Testis (tissue), 3 donors: Measurements from ENCODE around the gene MSRB3. TPM values are rescaled to one million over a fixed set of nuclear protein-coding genes. Genes with fewer than 3 reads are reported as not detected.

Experiments
- DNase-seq: peaks from one replicate; pipeline ENCODE4 v3.0.0-alpha.2; 2019
- H3K27ac ChIP-seq, 2 donors: fragments of 200-600 bp; sonication (generic); one replicate each; pipeline ENCODE4 v1.5.1; 2019
- H3K27me3 ChIP-seq: fragments of 200-600 bp; sonication (generic); one replicate; pipeline ENCODE4 v1.5.1; 2019
- H3K36me3 ChIP-seq: fragments of 200-600 bp; sonication (generic); one replicate; pipeline ENCODE4 v1.5.1; 2017; ENCODE audit warnings: low read depth; ENCODE audit errors: missing control alignments
- H3K4me1 ChIP-seq: fragments of 200-600 bp; sonication (generic); one replicate; pipeline ENCODE4 v1.5.1; 2019
- H3K4me3 ChIP-seq, 2 donors: fragments of 200-600 bp; sonication (generic); one replicate each; pipeline ENCODE4 v1.5.1; 2017 to 2019
- H3K9me3 ChIP-seq: fragments of 200-600 bp; sonication (generic); one replicate; pipeline ENCODE4 v1.5.1; 2017
- POLR2A ChIP-seq: fragments of 450-650 bp; IDR thresholded peaks from one replicate; pipeline ENCODE4 v1.6.1; 2017; ENCODE audit warnings: antibody characterized with exemption, mild to moderate bottlenecking, moderate library complexity
- WGBS, 2 donors: methylation state at CpG; one replicate each; pipeline ENCODE4 v1.1.5; 2018; 5-methylcytosine and 5-hydroxymethylcytosine counted together
- intact Hi-C: fragments of 100-400 bp; cut with DNase I; formaldehyde crosslinking; loops from one replicate; pipeline ENCODE4 v1.15.1; 2023; ENCODE audit warnings: low total_unique reads
- polyA plus RNA-seq: library from polyadenylated mRNA; stranded (reverse); fragments of 350-450 nt; fragmentation: Illumina TruSeq; extraction: RNeasy Lipid Tissue Mini Kit (QIAGEN cat#74804); gene quantifications from one replicate; pipeline ENCODE4 v1.2.3, GENCODE V29; 2014; ENCODE audit warnings: low read depth, low replicate concordance; ENCODE audit not compliant: insufficient read depth
- total RNA-seq, 2 donors: library from RNA; depleted of rRNA; stranded (reverse); fragments of >200 nt; gene quantifications; one replicate each; pipeline ENCODE4 v1.2.3, GENCODE V29; 2016
- TF ChIP-seq, protein P1 (sequence below), 3 experiments: fragments of 450-650 bp in 2 of 3; fragments of 200-600 bp in 1 of 3; sonication (generic) in 1 of 3; IDR thresholded peaks; one replicate each; pipeline ENCODE4 v1.5.1; 2016 to 2019; ENCODE audit warnings: antibody characterized with exemption in 3 of 3, mild to moderate bottlenecking in 2 of 3, moderate library complexity in 1 of 3

MSRB3 gene
- total and polyA plus RNA-seq, 3 donors from 2014 or later = 15.1 to 20.0 (median 17.2) TPM

DNA sequence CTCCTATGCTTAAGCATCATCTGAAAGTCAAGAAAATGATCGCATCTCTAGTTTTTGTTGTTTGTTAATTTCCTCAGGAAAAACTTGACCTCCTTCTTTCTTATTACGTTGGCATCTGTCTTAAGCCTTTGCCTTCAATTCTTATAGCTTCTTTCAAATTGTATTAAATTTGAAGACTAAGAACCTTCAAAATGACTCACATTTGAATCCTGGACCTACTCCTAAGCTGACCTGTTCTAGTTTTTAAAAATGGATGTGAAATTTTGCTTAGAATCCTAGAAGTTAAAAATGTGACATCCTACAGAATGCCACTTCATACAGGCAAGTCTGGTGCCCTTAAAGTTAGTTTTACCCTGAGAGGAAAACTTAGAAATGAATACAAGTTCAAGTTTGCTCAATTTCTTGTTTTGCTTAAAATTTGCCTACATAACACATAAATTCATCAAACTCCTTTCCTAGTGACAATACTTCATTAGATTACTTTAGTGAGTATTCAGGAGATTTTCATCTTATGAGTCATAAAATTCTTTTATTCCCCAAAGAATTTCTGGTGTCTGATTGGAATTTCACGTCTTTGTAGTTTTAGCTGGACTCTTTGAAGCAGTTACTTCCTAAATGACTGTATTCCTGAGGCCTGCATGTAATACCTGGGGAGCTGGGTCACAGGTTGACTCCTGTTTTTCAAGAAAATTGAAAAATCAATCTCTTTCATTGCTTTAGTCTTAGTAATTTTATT lies 152.3 kb downstream of the MSRB3 start:
- 72 to 86% methylated on average over 3 of the region's 3 CpGs for WGBS, 2 donors
- Histone ChIP-seq H3K4me3 (no peak overlapping the region), H3K4me1 (no peaks in the 10 kb centered on the region), H3K27me3 (no peaks in the 10 kb centered on the region), H3K9me3 (no peaks in the 10 kb centered on the region), H3K27ac (no peak overlapping the region), H3K36me3 (no peaks in the 10 kb centered on the region)
- no peak for DNase-seq
- intact Hi-C loops = no loop called here
- TF ChIP-seq, protein P1, sequence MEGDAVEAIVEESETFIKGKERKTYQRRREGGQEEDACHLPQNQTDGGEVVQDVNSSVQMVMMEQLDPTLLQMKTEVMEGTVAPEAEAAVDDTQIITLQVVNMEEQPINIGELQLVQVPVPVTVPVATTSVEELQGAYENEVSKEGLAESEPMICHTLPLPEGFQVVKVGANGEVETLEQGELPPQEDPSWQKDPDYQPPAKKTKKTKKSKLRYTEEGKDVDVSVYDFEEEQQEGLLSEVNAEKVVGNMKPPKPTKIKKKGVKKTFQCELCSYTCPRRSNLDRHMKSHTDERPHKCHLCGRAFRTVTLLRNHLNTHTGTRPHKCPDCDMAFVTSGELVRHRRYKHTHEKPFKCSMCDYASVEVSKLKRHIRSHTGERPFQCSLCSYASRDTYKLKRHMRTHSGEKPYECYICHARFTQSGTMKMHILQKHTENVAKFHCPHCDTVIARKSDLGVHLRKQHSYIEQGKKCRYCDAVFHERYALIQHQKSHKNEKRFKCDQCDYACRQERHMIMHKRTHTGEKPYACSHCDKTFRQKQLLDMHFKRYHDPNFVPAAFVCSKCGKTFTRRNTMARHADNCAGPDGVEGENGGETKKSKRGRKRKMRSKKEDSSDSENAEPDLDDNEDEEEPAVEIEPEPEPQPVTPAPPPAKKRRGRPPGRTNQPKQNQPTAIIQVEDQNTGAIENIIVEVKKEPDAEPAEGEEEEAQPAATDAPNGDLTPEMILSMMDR (IDR thresholded peaks at IDR 0.05) = no peak

DNA sequence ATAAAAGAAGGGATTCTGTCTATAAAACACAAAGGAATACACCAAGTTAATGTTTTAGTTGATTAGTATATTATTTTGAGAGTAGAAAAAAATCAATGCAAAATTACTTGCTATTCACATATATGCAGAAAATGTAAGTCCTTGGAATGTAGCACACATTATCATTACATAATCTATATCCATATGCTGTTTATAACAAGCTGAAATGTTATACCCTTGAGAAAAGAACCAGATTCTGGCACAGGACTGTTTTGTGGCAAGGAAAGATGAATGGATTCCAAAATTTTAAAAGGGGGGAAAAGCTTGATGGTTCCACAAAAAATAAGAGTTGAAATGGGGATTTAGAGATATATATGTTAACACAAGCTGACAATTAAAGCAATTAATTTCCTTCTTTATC lies 153.6 kb downstream of the MSRB3 start:
- Histone ChIP-seq H3K4me1 (no peaks in the 10 kb centered on the region), H3K27ac (no peak overlapping the region), H3K9me3 (no peaks in the 10 kb centered on the region), H3K4me3 (no peak overlapping the region), H3K27me3 (no peaks in the 10 kb centered on the region), H3K36me3 (no peaks in the 10 kb centered on the region)
- intact Hi-C loops = no loop called here
- no peak for TF ChIP-seq POLR2A
- TF ChIP-seq, protein P1 (IDR thresholded peaks at IDR 0.05) = no peak
- DNase-seq = no peak

DNA sequence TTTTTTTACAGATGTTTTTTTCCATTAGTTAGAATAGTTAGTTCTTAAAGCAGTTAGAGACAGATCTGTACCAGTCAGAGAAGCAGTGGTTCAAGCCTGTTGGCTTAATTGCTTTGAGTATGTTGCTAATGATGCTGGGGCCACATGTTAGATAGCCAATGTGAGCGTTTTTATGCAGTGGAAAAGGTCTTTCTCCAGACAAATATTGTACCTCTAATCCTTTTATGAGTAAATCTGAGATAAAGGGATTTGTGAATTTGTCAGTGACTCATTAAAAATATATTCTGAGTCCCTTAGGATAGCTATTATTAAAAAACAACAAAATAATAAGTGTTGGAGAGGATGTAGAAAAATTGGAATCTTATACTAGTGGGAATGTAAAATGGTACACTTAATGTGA lies 154.2 kb downstream of the MSRB3 start:
- no peak for TF ChIP-seq POLR2A
- TF ChIP-seq, protein P1 (IDR thresholded peaks at IDR 0.05) = no peak

DNA sequence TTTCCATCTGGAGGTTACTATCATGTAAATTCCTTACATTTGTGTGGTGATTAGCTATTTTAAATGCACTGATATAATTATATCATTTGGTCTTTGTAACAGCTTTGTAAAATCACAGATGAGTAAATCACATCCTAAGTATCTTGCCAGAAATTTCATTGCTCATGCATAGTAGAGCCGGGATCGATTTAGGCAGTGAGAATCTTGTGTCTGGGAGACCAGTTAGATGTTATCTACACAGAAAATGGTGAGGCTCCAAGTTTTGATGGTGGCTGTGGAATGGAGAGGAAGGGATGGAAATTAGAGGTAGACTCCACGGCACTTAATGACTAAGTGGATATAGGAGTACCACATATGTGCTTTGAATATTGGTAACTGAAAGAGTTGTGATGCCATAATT lies 156.3 kb downstream of the MSRB3 start:
- no peak for TF ChIP-seq POLR2A
- TF ChIP-seq, protein P1 (IDR thresholded peaks at IDR 0.05) = no peak
- WGBS, 2 donors = 85 to 89% methylated on average over 3 of the region's 3 CpGs
- intact Hi-C loops = no loop called here
- H3K4me1 ChIP-seq = no peaks in the 10 kb centered on the region
- no peak overlapping the region for H3K4me3 ChIP-seq
- H3K9me3 ChIP-seq = no peaks in the 10 kb centered on the region
- no peaks in the 10 kb centered on the region for H3K27me3 ChIP-seq
- no peak overlapping the region for H3K27ac ChIP-seq
- H3K36me3 ChIP-seq = no peaks in the 10 kb centered on the region
- no peak for DNase-seq

More for the DNA sequence above, 154.2 kb downstream of the MSRB3 start:
- intact Hi-C loops = no loop called here
- Histone ChIP-seq H3K9me3 (no peaks in the 10 kb centered on the region), H3K36me3 (no peaks in the 10 kb centered on the region), H3K27me3 (no peaks in the 10 kb centered on the region), H3K4me3 (no peak overlapping the region), H3K4me1 (no peaks in the 10 kb centered on the region), H3K27ac (no peak overlapping the region)
- 0 to 2% methylated on average over 1 of the region's 1 CpG for WGBS, 2 donors
- no peak for DNase-seq

DNA sequence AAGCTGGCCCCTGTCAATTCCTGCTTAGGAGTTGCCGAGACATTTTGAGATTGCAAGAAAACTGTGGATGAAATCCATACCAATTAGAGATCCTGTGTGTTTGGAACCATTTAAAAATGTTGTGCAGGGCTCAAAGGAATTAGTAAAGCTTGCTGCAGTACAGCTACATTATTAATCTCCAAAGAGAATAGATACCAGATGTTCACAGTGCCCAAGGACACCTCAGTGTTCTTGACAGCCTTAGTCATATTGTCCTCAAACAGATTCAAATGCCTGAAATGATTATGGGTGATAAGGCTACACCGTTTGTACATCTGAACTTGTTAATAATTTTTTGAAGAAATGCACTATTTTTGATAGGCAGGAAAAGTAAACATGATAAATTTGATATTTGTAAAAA lies 164.6 kb downstream of the MSRB3 start:
- TF ChIP-seq, protein P1 (IDR thresholded peaks at IDR 0.05) = no peak
- no peak for TF ChIP-seq POLR2A
- Histone ChIP-seq H3K27me3 (no peaks in the 10 kb centered on the region), H3K9me3 (no peaks in the 10 kb centered on the region), H3K36me3 (no peaks in the 10 kb centered on the region), H3K4me1 (no peaks in the 10 kb centered on the region), H3K27ac (no peak overlapping the region), H3K4me3 (no peak overlapping the region)
- DNase-seq = no peak
- WGBS, 2 donors = 26 to 31% methylated on average over 2 of the region's 2 CpGs
- intact Hi-C loops = no loop called here
